ENCODE results near the gene CEMIP. TPM values are rescaled to one million over a fixed set of nuclear protein-coding genes. Genes with fewer than 3 reads are reported as not detected.

Gene CEMIP
- total and polyA plus RNA-seq, 2 experiments from 2014 or later = 2.3 to 4.4 TPM

DNA sequence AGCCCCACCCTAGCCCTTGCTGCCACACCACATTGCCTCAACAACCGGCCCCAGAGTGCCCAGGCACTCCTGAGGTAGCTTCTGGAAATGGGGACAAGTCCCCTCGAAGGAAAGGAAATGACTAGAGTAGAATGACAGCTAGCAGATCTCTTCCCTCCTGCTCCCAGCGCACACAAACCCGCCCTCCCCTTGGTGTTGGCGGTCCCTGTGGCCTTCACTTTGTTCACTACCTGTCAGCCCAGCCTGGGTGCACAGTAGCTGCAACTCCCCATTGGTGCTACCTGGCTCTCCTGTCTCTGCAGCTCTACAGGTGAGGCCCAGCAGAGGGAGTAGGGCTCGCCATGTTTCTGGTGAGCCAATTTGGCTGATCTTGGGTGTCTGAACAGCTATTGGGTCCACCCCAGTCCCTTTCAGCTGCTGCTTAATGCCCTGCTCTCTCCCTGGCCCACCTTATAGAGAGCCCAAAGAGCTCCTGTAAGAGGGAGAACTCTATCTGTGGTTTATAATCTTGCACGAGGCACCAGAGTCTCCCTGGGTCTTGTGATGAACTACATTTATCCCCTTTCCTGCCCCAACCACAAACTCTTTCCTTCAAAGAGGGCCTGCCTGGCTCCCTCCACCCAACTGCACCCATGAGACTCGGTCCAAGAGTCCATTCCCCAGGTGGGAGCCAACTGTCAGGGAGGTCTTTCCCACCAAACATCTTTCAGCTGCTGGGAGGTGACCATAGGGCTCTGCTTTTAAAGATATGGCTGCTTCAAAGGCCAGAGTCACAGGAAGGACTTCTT, 171.3 kb downstream of the CEMIP start:
- H3K4me2 ChIP-seq = no peak overlapping the region
- H3K9me2 ChIP-seq (replicated peaks; ENCODE audit: insufficient read depth) = no peaks in the 10 kb centered on the region
- H4K20me1 ChIP-seq (ENCODE audit: insufficient read depth, poor library complexity, severe bottlenecking) = no peaks in the 10 kb centered on the region
- H3K4me1 ChIP-seq (ENCODE audit: insufficient read depth) = no peaks in the 10 kb centered on the region
- H3K36me3 ChIP-seq (replicated peaks; ENCODE audit: insufficient read depth, low read depth) = no peaks in the 10 kb centered on the region
- H3K9me3 ChIP-seq (ENCODE audit: low read depth) = no peaks in the 10 kb centered on the region
- TF ChIP-seq EZH2phosphoT487 (IDR thresholded peaks at IDR 0.05; ENCODE audit: low read depth, severe bottlenecking, unreplicated experiment) (no peak), EZH2 (IDR thresholded peaks at IDR 0.05; ENCODE audit: borderline replicate concordance) (no peak)
- TF ChIP-seq, protein P1, sequence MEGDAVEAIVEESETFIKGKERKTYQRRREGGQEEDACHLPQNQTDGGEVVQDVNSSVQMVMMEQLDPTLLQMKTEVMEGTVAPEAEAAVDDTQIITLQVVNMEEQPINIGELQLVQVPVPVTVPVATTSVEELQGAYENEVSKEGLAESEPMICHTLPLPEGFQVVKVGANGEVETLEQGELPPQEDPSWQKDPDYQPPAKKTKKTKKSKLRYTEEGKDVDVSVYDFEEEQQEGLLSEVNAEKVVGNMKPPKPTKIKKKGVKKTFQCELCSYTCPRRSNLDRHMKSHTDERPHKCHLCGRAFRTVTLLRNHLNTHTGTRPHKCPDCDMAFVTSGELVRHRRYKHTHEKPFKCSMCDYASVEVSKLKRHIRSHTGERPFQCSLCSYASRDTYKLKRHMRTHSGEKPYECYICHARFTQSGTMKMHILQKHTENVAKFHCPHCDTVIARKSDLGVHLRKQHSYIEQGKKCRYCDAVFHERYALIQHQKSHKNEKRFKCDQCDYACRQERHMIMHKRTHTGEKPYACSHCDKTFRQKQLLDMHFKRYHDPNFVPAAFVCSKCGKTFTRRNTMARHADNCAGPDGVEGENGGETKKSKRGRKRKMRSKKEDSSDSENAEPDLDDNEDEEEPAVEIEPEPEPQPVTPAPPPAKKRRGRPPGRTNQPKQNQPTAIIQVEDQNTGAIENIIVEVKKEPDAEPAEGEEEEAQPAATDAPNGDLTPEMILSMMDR (IDR thresholded peaks at IDR 0.05; ENCODE audit: poor library complexity) = no peak
- WGBS (ENCODE audit: low lambda C conversion rate, missing lambda C conversion rate) = 96% methylated on average over 8 of the region's 8 CpGs
- no peak overlapping the region for H3K27ac ChIP-seq
- H3K4me3 ChIP-seq = no peak overlapping the region
- H2AFZ ChIP-seq = no peak overlapping the region
- no peak for DNase-seq (ENCODE audit: low spot score)
- H3K79me2 ChIP-seq = no peaks in the 10 kb centered on the region
- no peaks in the 10 kb centered on the region for H3K27me3 ChIP-seq

DNA sequence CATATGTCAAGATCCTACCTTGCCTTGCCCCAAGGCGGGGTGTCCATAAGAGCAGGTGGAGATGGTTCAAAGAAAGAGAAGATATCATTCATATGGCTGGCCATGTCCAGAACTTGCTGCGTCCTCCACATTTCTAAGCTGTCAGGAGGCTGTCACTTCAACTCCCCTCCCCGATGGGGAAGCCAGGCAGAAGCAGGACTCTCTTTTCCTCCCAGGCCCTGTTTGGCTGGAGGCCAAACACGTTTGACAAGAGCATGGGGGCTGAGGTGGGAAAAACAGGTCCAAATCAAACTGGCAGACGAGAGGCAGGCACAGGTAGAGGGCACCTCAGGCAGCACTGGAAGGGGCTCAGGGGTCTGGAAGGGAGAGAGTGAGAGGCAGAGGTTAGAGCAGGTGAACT, 172.8 kb downstream of the CEMIP start:
- no peaks in the 10 kb centered on the region for H3K4me1 ChIP-seq (ENCODE audit: insufficient read depth)
- H3K9me3 ChIP-seq (ENCODE audit: low read depth) = no peaks in the 10 kb centered on the region
- no peaks in the 10 kb centered on the region for H3K79me2 ChIP-seq
- no peak overlapping the region for H3K4me2 ChIP-seq
- no peaks in the 10 kb centered on the region for H4K20me1 ChIP-seq (ENCODE audit: insufficient read depth, poor library complexity, severe bottlenecking)
- WGBS (ENCODE audit: low lambda C conversion rate, missing lambda C conversion rate) = 79% methylated on average over 5 of the region's 5 CpGs
- H3K36me3 ChIP-seq (replicated peaks; ENCODE audit: insufficient read depth, low read depth) = no peaks in the 10 kb centered on the region
- no peak overlapping the region for H3K27ac ChIP-seq
- H3K9me2 ChIP-seq (replicated peaks; ENCODE audit: insufficient read depth) = no peaks in the 10 kb centered on the region
- H3K27me3 ChIP-seq = no peaks in the 10 kb centered on the region
- no peak overlapping the region for H2AFZ ChIP-seq
- DNase-seq (ENCODE audit: low spot score) = no peak
- TF ChIP-seq EZH2phosphoT487 (IDR thresholded peaks at IDR 0.05; ENCODE audit: low read depth, severe bottlenecking, unreplicated experiment) (no peak), EZH2 (IDR thresholded peaks at IDR 0.05; ENCODE audit: borderline replicate concordance) (no peak)
- TF ChIP-seq, protein P1 (IDR thresholded peaks at IDR 0.05; ENCODE audit: poor library complexity) = no peak
- no peak overlapping the region for H3K4me3 ChIP-seq

DNA sequence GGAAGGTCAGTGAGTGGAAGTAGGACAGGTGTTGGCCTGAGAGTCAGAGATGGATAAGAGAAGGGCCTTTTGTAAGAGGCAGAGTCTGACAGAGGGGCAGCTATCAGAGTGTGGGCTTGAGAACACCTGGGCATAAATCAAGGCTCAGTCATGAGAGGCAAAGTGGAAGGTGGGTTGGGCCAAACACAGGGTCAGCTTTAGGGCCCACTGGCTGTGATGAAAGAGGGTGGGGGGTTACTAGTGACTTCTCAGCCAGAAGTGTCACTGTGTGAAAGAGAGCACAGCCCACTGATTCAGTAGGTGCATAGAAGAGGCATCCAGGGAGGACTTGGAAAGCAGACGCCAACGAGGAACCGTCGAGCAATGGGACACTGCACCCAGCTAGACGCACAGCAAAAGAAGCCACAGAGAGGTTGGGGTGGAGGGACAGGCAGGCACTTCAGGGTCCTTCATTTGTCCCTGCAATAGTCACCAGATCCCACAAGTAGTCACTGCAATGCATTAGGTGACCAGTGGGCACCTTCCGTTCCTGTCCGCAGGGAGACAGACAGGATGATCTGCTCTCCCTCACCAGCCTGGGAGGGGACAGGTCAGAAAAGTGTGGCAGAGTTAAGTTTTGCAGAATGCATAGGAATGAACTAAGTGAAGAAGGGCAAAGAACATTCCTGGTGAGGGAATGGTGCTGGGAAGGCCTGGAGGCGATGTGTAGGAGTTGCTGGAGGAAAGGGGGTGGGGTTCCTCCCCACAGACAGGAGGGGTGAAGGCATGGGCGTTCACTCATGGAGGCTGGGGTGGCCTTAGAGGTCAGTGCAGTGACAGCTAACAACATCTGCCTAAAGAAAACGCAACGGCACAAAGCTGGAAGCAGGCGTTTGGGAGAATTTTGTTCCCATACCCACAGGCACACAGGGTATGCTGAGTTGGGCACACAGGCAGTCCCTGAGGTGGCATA, 174.1 kb downstream of the CEMIP start:
- no peak overlapping the region for H3K4me2 ChIP-seq

More for the DNA sequence above, 174.1 kb downstream of the CEMIP start:
- no peaks in the 10 kb centered on the region for H3K27me3 ChIP-seq
- no peak overlapping the region for H3K4me3 ChIP-seq
- no peak overlapping the region for H3K27ac ChIP-seq
- DNase-seq (ENCODE audit: low spot score) = no peak
- WGBS (ENCODE audit: low lambda C conversion rate, missing lambda C conversion rate) = 94% methylated on average over 12 of the region's 12 CpGs
- H3K4me1 ChIP-seq (ENCODE audit: insufficient read depth) = no peaks in the 10 kb centered on the region
- H3K9me3 ChIP-seq (ENCODE audit: low read depth) = no peaks in the 10 kb centered on the region
- no peaks in the 10 kb centered on the region for H4K20me1 ChIP-seq (ENCODE audit: insufficient read depth, poor library complexity, severe bottlenecking)
- H2AFZ ChIP-seq = no peak overlapping the region
- H3K36me3 ChIP-seq (replicated peaks; ENCODE audit: insufficient read depth, low read depth) = no peaks in the 10 kb centered on the region
- H3K9me2 ChIP-seq (replicated peaks; ENCODE audit: insufficient read depth) = no peaks in the 10 kb centered on the region
- H3K79me2 ChIP-seq = no peaks in the 10 kb centered on the region
- TF ChIP-seq EZH2phosphoT487 (IDR thresholded peaks at IDR 0.05; ENCODE audit: low read depth, severe bottlenecking, unreplicated experiment) (no peak), EZH2 (IDR thresholded peaks at IDR 0.05; ENCODE audit: borderline replicate concordance) (no peak)
- TF ChIP-seq, protein P1 (IDR thresholded peaks at IDR 0.05; ENCODE audit: poor library complexity) = no peak
